ENCODE measurements around the gene GUF1.

- TF ChIP-seq CTCF (IDR thresholded peaks at IDR 0.05 in 8 of 11, conservative IDR thresholded peaks at IDR 0.05 in 3 of 11) (no peak), POLR2AphosphoS5 (IDR thresholded peaks at IDR 0.05) (no peak)
Measured at GRCh38 chr4:44671636-44672035, 6.6 kb upstream of the GUF1 start.

Measured in spleen (tissue), 7 donors.